GM12864 (cell line): ENCODE results near the gene EP400.

ENCODE experiments used
- DNase-seq: peaks from one replicate; pipeline ENCODE4 v3.0.0-alpha.2; 2011; ENCODE audit warnings: low read depth
- H3K4me3 ChIP-seq: 2 replicates; pipeline ENCODE4 v1.5.1; 2011; ENCODE audit warnings: mild to moderate bottlenecking, low read depth, low read length, control low read depth
- TF ChIP-seq, protein P1 (sequence below): IDR thresholded peaks from 2 replicates; pipeline ENCODE4 v1.5.1; 2011; ENCODE audit warnings: low read depth, mild to moderate bottlenecking, moderate library complexity, low read length, control low read depth, inconsistent platforms; ENCODE audit errors: missing control alignments

The EP400 gene

DNA sequence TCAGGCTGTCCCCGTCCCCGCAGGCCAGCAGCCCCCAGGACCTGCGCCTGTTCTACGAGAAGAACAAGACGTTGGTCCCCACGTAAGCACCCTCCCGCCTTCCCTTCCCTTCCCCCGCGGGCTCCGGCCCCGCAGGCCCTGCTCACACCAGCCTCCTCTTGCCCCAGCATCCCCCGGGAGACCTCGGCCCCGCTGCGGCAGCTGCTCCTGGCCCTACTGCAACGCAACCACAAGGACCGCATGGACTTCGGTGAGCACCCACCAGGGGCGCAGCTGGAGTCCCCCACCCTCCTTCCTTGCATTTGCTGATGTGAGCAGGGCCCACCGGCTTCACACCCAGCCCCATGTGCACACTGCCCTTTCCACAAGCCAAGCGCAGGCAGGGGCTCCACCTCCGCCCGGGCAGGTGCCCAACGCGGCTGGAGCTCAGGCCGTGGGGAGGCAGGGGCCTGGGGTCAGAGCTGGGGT is 40.0 kb upstream of the EP400 start:
- DNase-seq: no peak
- H3K4me3 ChIP-seq: no peak overlapping the region
- TF ChIP-seq, protein P1, sequence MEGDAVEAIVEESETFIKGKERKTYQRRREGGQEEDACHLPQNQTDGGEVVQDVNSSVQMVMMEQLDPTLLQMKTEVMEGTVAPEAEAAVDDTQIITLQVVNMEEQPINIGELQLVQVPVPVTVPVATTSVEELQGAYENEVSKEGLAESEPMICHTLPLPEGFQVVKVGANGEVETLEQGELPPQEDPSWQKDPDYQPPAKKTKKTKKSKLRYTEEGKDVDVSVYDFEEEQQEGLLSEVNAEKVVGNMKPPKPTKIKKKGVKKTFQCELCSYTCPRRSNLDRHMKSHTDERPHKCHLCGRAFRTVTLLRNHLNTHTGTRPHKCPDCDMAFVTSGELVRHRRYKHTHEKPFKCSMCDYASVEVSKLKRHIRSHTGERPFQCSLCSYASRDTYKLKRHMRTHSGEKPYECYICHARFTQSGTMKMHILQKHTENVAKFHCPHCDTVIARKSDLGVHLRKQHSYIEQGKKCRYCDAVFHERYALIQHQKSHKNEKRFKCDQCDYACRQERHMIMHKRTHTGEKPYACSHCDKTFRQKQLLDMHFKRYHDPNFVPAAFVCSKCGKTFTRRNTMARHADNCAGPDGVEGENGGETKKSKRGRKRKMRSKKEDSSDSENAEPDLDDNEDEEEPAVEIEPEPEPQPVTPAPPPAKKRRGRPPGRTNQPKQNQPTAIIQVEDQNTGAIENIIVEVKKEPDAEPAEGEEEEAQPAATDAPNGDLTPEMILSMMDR: no peak

DNA sequence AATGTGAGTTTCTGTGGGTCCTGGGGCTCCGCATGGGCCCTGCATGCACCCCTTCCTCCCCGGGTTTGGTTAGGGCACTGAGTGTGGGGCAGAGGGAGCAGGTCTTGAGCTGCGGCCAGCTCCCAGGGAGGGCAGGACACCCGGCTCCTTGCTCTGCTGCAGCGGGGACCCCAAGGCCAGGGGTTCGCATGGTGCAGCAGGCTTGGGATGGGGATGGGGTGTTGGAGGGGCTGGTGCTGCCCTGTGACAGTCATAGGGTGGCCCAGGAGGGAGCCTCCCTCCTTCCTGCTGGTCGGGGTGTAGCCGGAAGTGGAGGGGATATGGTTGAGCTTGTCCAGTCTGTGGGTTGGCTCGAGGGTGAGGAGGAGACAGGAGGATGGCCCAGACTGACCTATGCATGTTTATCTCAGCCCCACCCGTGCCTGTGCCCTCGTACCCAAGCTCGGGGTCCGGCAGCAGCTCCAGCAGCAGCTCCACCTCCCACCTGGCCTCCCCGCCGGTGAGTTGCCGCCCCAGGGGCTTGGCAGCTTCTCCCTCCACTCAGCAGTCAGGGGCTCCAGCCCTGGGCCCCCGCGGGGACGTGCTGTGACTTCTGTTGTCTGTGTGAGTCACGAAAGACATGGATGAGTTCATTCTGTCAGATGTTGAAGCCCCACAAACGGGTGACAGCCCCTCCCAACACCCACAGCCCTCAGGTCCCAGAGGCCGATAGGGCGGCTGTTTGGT is 39.3 kb upstream of the EP400 start:
- H3K4me3 ChIP-seq: no peak overlapping the region
- TF ChIP-seq, protein P1: no peak
- DNase-seq: no peak

DNA sequence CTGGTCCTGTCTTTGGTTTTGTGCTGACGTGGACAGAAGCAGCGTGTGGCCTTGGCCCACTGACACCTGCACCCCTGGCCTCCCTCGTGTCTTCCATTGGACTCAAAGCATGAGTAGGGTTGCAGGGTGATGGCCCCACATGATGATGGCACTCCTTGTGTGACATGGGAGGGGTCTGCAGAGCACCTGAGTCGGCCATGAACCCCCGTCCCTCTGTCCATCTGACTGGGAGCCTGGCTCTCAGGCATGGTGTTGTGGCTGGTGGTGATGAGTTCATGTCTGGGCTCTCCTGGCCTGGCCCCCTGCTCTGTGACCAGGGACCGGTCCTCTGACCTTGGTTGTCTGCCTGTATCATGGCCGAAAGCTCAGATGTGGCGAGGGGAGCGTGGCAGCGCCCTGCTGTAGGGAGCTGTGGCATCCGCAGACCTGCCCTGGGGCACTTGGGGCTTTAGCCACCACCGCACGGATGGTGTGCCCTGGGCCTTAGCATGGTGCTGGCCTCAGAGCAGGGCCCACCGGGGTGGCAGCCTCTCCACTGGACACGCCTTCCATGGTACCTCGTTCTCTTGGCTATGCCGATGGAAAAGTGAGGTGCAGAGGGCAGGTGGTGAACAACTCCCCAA is 38.6 kb upstream of the EP400 start:
- no peak for DNase-seq
- TF ChIP-seq, protein P1: no peak
- no peak overlapping the region for H3K4me3 ChIP-seq

DNA sequence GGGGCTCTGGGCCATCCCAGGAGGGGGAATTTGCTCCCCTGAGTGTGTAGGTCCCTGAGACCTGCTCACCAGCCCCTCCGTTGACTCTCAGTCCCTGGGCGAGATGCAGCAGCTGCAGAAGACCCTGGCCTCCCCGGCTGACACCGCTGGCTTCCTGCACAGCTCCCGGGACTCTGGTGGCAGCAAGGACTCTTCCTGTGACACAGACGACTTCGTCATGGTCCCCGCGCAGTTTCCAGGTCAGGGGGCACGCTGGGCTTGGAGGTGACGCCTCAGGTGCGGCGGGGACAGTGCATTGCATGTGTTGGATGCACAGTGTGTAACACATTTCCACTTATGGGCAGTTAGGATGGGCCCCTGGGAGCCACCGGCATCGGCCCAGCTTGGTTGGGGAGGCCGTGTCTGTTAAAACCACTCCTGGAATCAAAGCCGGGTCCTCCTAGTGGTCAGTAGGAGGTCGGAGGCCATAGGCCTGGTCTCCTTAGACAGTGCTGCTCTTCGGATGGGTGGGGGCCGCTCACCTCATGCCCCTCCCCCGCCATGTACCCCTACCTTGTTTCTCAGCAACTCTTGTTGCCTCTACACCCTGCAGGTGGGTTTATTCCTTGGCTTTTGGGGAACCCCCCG is 37.8 kb upstream of the EP400 start:
- TF ChIP-seq, protein P1: no peak
- no peak overlapping the region for H3K4me3 ChIP-seq
- no peak for DNase-seq

DNA sequence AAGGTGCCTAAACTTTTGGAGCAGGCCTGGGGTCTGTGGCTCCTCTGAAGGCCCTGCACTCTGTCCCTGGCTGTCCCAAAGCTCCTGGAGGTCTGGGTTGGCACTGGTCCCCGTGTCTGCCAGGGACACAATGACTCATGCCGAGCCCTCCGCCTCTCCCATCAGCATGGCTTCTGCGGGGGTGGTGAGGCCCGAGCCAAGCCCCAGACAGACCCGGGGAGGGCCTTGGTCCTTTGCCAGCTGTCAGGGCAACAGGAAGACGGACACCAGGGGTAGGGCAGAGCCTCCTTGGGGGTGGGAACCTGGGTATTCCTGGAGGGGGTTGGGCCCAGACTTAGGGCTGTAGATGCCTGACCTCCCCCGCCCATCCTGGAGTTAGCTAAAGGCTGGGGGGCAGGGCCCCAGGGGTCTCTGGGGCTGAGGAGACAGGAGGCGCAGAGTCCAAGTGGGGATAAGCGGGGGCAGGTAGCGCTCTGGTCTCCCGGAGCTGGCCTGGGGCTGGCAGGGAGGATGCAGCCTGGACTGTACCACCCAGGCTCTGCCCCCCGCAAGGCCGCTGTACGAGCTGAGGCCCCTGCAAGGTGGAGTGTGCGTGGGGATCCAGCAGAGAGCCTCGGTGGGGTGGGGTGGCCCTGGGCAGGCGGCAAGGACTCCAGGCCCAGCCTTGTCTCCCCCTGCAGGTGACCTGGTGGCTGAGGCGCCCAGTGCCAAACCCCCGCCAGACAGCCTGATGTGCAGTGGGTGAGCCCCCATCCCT is 37.0 kb upstream of the EP400 start:
- H3K4me3 ChIP-seq: no peak overlapping the region
- DNase-seq: no peak
- TF ChIP-seq, protein P1: no peak

DNA sequence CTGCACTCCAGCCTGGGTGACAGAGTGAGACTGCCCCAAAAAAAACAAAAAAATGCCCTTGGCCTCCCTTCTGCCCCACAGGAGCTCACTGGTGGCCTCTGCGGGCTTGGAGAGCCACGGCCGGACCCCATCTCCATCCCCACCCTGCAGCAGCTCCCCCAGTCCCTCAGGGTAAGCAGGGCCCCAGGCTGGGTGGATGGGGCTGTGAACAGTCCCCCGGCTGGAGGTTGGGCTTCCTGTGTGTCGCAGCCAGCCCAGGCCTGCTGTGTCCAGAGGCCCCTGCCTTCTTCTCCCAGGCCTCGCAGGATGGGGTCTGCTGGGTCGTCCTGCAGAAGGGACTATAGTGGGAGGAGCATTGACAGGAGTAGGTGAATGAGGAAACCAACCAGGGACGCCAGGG is 36.1 kb upstream of the EP400 start:
- H3K4me3 ChIP-seq: no peak overlapping the region
- no peak for DNase-seq
- TF ChIP-seq, protein P1: no peak
